GM19438 (cell line): ENCODE results near the gene ZNF473.
"Not testable (repeated sequence)": the region's sequence is repeated elsewhere in the genome, so short reads cannot be mapped to it uniquely, and the experiment has no call there.

Experiments
- ATAC-seq: cut with Tn5 transposase; IDR thresholded peaks from one replicate; pipeline ENCODE4 v1.9.1; 2021; ENCODE audit warnings: low read depth; ENCODE audit not compliant: unreplicated experiment

The ZNF473 gene

GRCh38 chr19:50047671-50048070 lies 21.9 kb downstream of the ZNF473 start:
- ATAC-seq = no peak

- ATAC-seq = no peak
Measured at GRCh38 chr19:50050406-50051227, 24.8 kb downstream of the ZNF473 start.

GRCh38 chr19:50051228-50051895 lies 25.6 kb downstream of the ZNF473 start:
- not testable (repeated sequence) for ATAC-seq

- no peak for ATAC-seq
Measured at GRCh38 chr19:50051964-50052363, 26.2 kb downstream of the ZNF473 start.

GRCh38 chr19:50053119-50053518 lies 27.3 kb downstream of the ZNF473 start:
- ATAC-seq = no peak

- ATAC-seq = no peak
Measured at GRCh38 chr19:50058425-50058824, 32.6 kb downstream of the ZNF473 start.

GRCh38 chr19:50059045-50059444 lies 33.2 kb downstream of the ZNF473 start:
- ATAC-seq = no peak

GRCh38 chr19:50060107-50060506 lies 34.3 kb downstream of the ZNF473 start:
- no peak for ATAC-seq

- ATAC-seq = no peak
Measured at GRCh38 chr19:50061650-50062049, 35.8 kb downstream of the ZNF473 start.

- no peak for ATAC-seq
Measured at GRCh38 chr19:50065938-50066337, 40.1 kb downstream of the ZNF473 start.

- no peak for ATAC-seq
Measured at GRCh38 chr19:50067575-50067974, 41.8 kb downstream of the ZNF473 start.

- ATAC-seq = not testable (repeated sequence)
Measured at GRCh38 chr19:50068382-50068781, 42.6 kb downstream of the ZNF473 start.

GRCh38 chr19:50075076-50075475 lies 49.3 kb downstream of the ZNF473 start:
- not testable (repeated sequence) for ATAC-seq

- not testable (repeated sequence) for ATAC-seq
Measured at GRCh38 chr19:50075644-50076372, 50.0 kb downstream of the ZNF473 start.

- ATAC-seq = not testable (repeated sequence)
Measured at GRCh38 chr19:50076581-50077355, 51.0 kb downstream of the ZNF473 start.

- not testable (repeated sequence) for ATAC-seq
Measured at GRCh38 chr19:50079014-50079413, 53.2 kb downstream of the ZNF473 start.

GRCh38 chr19:50084440-50084839 lies 58.6 kb downstream of the ZNF473 start:
- not testable (repeated sequence) for ATAC-seq

- ATAC-seq = not testable (repeated sequence)
Measured at GRCh38 chr19:50087153-50087552, 61.3 kb downstream of the ZNF473 start.

GRCh38 chr19:50090706-50091105 lies 64.9 kb downstream of the ZNF473 start:
- ATAC-seq = not testable (repeated sequence)

GRCh38 chr19:50091786-50092185 lies 66.0 kb downstream of the ZNF473 start:
- ATAC-seq = not testable (repeated sequence)
